Measurements from ENCODE around the gene GPR183.

GPR183 gene

DNA sequence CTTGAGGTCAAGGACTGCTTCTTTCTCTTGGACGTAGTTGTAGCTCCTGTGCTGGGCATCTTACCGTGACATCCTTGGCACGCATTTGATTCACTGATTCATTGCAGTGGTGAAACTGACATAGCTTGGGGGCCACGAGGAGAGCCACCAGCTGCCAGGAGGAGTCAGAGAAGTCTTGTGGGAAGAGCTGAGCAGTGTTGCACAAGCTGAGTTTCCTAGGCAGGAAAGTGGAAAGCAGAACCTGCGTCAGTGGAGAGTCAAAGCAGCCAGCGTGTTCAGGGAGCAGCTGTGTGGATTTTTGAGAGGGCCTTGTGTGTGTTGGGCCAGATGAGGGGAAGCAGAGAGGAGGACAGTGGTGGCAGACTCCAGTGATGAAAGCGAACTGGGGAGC, 5.3 kb upstream of the GPR183 start:
- peak; percentile 88 for DNase-seq (ENCODE audit: low spot score)

DNA sequence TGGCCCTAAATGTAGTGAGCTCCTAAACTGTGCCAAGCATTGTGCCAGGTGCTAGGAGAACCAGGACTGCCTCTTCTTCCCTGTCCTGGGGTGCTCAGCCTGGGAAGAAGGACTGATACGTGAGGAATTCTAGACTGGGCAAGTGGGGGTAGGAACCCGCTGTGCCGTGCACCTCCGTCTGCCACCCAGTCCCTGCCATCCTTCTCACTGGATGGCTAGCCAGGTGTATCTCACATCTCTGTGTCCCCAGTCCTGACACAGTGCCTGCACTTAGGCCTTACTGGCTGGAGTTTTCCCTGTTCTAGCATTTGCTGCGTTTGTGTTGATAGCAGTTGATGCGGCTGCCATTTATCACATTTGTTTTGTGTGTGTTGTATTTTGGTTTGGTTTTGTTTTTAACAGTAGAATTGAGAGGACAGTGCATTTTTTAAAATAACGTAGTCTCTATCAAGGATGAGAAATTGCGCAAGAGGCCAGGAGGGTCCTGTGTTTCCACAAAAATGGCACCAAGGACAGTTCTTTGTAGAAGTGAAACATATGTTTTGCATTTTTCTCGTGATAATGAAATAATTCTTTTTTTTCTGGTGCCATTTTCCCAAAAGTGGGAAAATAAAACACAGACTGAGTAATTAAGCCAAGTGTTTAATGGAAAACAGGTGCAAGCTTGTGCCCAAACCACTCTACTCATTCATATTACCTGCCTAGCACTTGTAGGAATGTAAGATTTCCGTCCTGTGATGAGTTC, 4.7 kb upstream of the GPR183 start:
- peak; percentile 42 for DNase-seq (ENCODE audit: low spot score)

GRCh38 chr13:99311137-99311536, 3.9 kb upstream of the GPR183 start:
- DNase-seq (ENCODE audit: low spot score), result peak; percentile 10

DNA sequence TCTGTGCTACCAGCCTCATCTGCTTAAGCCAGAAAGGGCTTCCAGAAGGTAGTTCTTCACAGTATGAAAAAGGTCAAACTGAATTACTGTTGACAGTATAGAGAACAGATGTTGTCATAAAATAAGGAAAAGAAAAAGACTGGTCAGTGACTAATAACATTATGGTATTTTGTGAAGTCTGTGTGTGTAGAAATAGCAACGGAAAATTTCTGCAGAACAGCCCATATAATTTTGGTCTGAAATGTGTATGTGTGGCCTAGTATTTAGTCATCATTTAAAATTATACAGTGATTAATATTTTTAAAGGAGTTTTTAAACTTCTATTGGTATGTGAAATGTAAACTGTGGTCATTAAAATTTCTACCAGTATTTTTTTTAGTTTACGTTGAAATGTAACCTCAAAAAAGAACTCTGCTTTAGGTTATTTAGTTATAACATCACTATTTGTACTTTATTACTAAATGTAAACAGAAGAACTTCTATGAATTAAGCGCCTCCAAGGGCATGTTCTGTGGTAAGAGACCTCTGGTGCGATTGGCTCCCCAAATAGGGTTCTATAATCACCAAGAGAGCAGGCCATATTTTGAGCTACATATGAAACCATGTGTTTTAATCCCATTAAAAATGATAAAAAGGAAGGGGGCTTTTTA, 3.3 kb upstream of the GPR183 start:
- DNase-seq (ENCODE audit: low spot score), result peak; percentile 55

DNA sequence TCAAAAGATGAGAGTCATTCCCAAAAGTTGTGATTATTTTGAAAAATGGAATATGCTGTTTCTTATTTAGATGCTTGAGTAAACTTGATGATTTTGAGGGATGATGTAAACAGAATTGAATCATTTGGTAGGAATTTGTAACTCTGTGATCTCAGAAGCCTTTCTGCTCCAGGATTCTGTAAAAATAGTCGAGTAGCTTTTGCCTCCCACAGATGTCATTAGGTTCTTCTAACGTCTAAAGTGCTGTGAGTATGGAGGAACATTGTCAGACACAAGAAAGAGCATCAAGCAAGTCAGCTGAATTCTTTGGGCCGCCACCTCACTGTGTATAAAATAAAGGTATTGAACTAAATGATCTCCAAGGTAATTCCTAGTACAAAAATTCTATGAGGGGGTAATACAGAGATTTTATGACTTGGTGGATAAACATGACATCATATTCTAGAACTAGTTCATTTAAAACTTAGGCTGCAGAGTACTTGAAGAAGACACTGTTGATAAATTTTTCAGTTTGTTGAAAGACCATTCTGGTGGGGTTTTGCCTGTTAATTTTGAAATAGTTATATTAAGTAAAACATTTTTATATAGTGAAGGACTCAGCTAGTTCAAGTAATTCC, 1.4 kb upstream of the GPR183 start:
- peak; percentile 52 for DNase-seq (ENCODE audit: low spot score)

DNA sequence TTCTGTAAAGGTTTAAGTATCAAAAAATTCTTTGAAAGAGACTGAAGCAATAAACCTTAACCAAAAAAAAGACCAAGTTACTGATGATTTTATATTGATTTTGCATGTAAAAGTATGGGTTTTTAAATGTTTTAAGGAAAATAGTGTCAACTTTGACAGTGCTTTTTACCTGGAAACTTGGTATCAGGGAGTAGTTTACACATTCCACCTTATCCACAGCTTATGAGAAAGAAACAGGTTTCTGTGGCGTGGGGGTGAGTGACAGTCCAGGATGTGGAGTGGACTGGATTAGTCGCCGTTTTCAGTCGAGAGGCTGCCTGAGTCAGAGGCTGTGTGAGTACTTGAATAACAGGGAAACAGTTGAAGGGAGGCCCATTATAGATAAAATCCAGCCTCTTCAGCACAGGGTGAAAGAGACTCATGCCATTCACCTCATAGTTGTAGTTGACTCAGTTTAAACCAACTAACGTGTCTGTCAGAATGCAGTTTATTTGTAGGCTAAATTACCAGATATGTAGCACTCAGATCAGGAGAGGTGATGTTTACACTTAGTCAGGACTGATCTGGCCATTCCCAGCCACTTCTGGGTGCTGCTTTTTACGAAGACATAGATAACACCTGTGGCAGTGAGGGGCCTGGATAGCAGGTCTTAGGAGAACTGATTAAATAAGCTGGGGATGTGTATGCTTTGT, 595 bp upstream of the GPR183 start:
- DNase-seq (ENCODE audit: low spot score), result peak; percentile 66

DNA sequence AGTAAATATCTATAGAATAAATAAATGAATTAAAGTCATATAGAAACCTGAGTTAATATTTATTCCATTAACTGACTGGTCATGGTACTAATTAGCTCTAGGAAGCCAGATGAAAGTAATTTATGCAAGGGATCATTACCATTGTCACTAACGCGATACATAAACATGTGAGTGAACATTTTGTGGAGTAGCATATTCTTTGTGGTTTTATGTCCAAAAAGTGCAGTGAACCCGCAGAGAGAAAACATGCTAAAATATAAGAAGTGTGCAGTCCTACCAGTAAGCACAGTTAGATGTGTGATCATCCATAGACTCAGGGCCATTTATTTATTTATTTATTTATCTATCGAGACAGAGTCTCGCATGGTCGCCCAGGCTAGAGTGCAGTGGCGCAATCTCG, 1.6 kb downstream of the GPR183 start:
- no peak for DNase-seq (ENCODE audit: low spot score)

DNA sequence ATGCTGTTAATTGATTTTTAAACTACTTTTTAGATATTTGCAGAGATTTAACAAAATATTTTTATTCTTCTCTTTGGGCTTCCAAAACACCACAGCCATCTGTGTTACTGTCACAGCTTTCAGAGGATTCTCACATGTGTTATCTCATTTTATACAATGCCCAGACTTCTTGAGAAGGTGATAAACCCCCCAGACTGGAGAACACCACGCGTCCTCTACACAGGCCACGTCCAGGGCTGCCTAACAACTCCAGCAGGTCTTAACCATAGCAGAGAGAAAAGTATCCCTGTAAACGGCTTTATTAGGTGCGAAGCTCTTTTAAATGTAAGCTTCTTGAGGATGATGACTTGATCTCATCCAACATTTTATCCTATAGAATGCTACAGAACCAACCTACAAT, 2.0 kb downstream of the GPR183 start:
- no peak for DNase-seq (ENCODE audit: low spot score)

DNA sequence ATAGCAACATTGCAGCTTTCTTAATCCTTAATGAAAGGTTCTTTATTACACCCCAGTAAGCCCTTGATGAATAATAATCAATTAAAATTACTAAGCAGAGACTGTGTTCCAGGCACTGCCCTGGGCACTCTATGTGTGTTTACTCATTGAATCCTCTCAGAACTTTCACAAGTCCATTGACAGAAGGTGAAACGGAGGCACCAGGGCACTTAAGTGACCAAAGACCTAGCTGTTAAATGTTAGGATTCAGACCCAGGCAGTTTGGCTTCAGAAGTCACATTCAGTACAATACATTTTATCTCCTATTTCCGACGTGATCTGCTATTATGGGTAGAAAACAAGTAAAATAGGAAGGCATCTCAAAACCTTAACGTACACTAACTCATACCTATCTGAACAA, 2.7 kb downstream of the GPR183 start:
- no peak for DNase-seq (ENCODE audit: low spot score)

GRCh38 chr13:99303863-99304521, 3.2 kb downstream of the GPR183 start:
- no peak for DNase-seq (ENCODE audit: low spot score)

DNA sequence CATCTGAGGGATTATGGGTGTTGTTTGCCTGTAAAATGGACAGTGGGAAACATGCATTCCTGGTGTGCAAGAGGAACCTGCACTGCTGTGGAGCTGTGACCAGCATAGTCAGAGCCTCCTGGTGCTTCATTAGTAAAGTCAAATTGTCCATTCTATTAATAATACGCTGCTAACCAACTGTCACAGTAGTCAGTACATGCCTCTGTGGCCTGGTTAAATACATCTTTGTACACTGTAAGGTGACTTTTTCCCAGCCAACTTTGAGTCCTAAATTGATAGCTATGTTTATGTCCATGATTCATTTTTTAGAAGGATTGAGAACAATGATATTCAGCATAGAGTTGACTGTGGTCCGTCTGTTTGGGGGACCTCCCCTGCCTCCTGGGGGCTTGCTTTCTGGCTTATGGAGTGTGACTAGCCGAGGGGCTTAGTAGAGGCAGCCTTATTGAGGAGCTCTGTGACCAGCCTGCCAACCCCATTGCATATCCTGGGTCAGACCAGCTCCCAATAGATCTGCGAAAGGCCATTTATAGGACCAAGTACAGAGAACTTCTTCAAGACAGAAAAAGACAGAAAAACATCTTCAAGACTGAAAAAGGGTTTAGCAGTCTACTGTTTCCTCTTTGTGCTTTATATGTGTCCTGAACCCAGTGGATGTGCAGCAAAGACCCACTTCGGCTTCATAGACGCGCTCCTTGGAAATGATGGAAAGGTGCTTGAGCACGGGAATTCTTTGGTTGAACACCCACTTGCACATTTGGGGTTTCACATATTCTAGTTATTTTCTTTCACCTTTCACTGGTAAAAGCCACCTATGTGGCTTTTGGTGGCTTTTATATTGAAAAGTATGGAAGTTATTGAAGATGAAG, 4.3 kb downstream of the GPR183 start:
- DNase-seq (ENCODE audit: low spot score), result no peak

DNA sequence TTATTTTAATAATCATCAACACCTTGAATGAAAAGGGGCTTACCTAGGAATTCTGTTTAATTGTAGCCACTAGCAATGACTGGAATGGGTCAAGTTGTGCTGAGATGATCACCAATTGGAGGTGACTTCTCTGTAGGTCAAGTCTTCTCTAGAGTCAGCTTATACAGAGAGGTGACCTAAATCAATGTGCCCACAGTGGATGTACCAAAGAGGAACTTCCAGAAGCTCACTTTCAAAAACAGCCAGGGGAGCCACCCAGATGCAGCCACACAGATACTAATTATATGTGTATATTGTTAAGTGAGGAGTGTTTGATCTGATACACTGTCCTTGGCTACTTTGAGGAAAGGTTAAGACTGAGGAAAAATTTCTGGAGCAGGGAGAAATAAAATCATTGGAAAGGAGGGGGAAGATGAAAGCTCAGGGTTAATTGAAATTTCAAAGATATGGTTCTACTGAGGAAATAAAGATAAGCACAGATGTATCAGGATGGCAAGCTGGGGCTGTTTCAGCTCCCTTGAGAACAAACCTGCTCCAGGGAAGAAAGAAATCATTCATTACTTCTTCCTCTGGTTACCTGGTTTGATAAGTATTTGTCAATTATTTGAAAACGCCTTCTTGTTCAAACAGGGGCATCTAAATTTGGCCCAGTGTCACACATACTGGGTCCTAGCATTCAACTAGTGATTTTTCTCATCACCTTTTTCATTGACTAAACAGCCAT, 5.1 kb downstream of the GPR183 start:
- no peak for DNase-seq (ENCODE audit: low spot score)

DNA sequence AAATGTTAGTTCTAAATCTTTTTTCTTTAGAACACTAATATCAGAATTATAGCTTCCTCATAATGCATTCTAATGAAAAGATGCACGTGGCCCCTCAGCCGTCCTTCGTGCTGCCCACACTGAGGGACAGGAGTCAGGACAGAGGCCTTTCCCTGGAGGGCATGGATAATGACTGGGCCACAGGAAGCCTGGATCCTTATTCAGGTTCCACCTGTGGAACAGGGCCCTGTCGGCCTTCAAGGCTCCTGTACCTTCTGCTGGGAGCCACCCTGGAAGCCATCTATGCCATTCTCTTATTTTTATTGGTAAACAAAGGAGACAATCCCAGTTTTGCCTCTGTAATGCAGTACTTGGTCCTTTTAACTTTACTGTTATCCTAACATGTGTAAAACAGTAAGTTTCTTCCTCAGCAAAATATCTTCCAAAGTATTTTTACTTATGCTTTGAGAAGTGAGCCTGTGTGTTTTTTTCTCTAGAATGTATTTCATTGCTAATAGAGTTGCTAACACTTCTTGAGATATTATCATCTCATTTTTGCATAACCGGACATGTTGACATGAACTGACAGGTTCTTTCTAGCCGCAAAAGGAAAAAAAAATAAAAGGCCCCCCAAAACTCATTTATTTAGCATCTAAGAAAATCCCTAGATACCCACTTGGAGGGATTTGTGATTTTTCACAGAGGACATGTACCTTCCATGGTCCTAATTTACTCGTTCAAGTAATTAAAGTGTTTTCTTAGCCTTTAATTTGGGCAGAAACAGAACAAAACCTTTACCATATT, 6.0 kb downstream of the GPR183 start:
- no peak for DNase-seq (ENCODE audit: low spot score)

- no peak for DNase-seq (ENCODE audit: low spot score)
Measured at GRCh38 chr13:99299920-99300341, 7.3 kb downstream of the GPR183 start.

GRCh38 chr13:99299256-99299919, 7.8 kb downstream of the GPR183 start:
- DNase-seq (ENCODE audit: low spot score), result no peak

DNA sequence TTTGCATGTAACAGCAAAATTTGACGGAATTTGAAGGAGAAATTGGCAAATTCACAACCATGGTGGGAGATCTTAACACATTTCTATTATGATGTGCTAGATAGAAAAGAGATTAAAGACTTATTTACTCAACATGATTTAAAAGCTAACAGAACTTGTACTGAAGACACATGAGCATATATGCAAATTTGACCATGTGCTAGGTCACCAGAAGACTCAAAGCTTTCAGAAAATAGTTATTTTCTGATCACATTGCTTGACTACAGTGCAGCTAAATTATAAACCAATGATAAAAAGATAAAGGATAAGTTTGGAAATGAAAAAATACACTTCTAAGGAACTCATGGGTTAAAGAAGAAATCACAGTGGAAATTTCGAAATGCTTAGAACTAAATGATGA, 9.1 kb downstream of the GPR183 start:
- DNase-seq (ENCODE audit: low spot score), result no peak

GRCh38 chr13:99297331-99297730, 9.9 kb downstream of the GPR183 start:
- DNase-seq (ENCODE audit: low spot score), result no peak

DNA sequence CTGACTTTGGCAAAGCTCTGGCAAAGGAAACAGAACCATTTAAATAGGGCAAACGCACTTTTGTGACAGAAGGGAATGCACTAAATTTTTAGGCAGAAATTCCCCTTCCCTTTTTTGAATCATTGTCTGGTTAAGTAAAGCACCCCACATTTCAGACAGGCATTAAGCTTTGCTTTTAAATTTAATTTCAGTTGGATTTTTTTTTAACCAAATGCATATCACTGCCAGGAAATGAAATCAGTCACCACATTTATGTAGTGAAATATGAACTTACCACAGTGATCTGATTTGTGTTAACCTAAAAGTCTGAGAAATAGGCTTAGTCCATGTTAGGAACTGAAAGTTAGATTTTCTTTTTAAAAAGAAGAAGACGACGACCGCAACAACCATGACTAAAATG, 10.8 kb downstream of the GPR183 start:
- no peak for DNase-seq (ENCODE audit: low spot score)
